H4 (cell line): ENCODE data around the gene AKR1C1. TPM values are rescaled to one million over a fixed set of nuclear protein-coding genes. Genes with fewer than 3 reads are reported as not detected.
"Not testable (repeated sequence)": the region's sequence is repeated elsewhere in the genome, so short reads cannot be mapped to it uniquely, and the experiment has no call there.

ENCODE experiments used
- DNase-seq: peaks from one replicate; pipeline ENCODE4 v3.0.0-alpha.2; 2015; ENCODE audit warnings: low spot score
- total RNA-seq: library from RNA; depleted of rRNA; stranded (reverse); fragments of >200 nt; shearing (Covaris generic); gene quantifications from 2 replicates; pipeline ENCODE4 v1.2.3, GENCODE V29; 2014

AKR1C1 gene
- total RNA-seq, 1 experiment from 2014 or later = 248 TPM

GRCh38 chr10:4947635-4948596, 15.3 kb upstream of the AKR1C1 start:
- DNase-seq = peak; percentile 76

DNA sequence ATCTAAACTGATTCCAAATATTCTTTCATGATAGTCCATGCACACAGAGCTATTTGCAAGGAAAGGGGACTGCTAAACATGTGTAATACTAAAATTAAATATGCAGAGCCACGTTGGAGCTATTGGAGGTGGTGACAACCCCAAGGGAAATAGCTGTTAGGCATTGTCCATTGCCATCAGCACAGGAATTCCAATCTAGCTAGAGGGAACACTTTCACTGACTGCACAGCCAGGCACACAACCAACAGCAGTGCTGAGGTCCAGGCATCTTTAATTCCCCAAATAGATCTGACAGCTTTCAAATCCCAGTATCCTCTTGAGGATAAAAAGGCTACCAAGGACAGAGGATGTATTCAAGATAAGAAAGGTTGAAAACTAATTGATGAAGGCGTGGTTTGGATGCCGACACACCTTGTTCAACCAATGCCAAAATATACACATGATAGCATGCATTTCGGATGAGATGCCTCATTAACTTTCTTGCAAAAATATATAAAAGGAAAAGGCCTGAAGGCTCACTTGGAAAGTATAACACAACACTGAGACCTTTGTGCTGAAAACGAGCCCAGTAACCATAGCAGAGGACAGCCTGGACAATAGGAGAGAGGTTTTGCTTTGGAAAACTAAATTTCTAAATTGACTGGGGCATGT, 11.6 kb upstream of the AKR1C1 start:
- DNase-seq = not testable (repeated sequence)

- DNase-seq = no peak
Observed at GRCh38 chr10:4953405-4953804, 9.8 kb upstream of the AKR1C1 start.

DNA sequence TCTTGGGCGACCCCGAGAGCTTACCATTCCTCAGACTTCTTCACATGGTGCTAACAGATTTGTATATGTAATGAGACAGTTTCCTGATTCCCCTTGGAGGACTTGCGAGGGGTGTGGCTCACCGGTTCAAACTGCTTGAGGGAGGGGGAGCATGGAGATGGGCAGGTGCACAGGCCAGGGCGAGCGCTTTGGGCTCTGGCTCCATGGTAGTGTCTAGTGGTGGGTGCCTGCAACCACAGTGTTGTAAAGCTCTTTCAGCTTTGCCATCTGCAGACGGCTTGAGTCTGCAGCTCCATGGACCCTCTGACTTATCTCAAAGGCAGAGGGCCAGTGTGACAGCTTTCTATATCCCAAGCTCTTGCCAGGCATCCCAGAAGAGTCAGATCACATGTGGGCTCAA, 7.1 kb upstream of the AKR1C1 start:
- not testable (repeated sequence) for DNase-seq

GRCh38 chr10:4956955-4957645, 6.1 kb upstream of the AKR1C1 start:
- DNase-seq = not testable (repeated sequence)

GRCh38 chr10:4961558-4961957, 1.7 kb upstream of the AKR1C1 start:
- not testable (repeated sequence) for DNase-seq

- DNase-seq = not testable (repeated sequence)
Observed at GRCh38 chr10:4962308-4962707, 907 bp upstream of the AKR1C1 start.

DNA sequence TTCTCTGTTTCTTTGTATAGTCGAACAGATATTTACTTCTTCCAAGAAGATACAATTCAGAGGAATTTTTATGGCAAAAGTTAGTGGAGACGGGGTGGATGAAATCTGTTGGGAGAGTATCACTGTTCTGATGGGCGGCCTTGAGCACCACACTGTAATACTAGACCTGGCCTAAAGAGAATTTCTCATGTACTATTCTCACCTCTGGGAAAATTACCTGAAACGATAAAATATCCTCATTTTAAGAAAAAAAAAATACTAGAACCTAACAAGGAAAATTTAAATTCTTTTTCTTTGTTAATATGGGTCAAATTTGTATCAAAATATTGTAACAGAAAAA, 570 bp downstream of the AKR1C1 start:
- DNase-seq = not testable (repeated sequence)

DNA sequence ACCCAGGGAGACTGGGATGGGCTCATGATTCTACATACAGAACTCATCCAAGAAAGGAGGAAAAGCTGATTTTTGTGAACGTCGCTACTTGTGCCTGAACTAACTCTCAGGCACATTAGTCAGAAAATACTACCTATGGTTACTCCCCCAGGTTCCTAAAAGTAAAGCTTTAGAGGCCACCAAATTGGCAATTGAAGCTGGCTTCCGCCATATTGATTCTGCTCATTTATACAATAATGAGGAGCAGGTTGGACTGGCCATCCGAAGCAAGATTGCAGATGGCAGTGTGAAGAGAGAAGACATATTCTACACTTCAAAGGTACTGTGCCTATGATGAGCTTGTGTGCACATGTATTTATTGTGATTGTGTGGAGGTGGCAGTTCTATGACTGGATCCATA, 2.5 kb downstream of the AKR1C1 start:
- not testable (repeated sequence) for DNase-seq

GRCh38 chr10:4967189-4967588, 4.0 kb downstream of the AKR1C1 start:
- not testable (repeated sequence) for DNase-seq

GRCh38 chr10:4969289-4969688, 6.1 kb downstream of the AKR1C1 start:
- not testable (repeated sequence) for DNase-seq

DNA sequence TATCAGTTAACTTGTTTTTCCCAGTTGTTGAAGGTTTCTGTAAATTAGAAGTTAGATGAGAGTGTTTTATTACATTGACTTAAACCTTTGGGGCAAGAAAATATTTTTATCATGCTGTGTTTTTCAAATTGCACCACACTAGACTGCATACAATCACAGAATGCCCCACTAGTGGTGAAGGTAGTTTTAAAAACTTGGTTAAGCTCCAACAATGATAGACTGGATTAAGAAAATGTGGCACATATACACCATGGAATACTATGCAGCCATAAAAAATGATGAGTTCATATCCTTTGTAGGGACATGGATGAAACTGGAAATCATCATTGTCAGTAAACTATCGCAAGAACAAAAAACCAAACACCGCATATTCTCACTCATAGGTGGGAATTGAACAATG, 7.1 kb downstream of the AKR1C1 start:
- not testable (repeated sequence) for DNase-seq

DNA sequence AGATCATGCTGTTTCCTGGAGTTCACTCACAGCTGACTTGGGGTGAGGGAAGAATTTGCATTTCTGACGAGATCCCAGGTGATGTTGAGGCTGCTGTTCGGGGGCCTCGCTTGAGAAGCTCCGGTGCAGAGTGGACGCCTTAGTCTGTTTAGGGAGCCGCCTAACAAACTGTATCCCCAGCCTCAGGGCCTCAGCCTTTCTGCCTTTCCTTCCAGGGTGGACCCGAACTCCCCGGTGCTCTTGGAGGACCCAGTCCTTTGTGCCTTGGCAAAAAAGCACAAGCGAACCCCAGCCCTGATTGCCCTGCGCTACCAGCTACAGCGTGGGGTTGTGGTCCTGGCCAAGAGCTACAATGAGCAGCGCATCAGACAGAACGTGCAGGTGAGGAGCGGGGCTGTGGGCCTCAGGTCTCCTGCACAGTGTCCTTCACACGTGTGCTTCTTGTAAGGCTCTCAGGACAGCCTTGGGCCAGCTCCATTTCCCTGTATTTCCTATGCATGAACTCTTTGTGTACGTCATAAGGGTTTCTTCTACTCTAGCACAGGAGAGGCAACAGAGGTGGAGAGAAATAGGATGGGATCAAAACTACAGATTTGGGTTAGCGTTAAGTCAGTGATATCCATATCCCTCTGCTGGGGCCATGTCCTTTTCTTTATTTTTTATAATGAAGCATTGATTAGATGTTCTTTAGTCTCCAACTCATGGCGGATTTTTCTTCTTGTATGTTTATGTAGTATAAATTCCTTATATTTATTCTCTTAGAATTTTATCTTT, 9.3 kb downstream of the AKR1C1 start:
- not testable (repeated sequence) for DNase-seq

- not testable (repeated sequence) for DNase-seq
Observed at GRCh38 chr10:4973294-4973693, 10.1 kb downstream of the AKR1C1 start.

GRCh38 chr10:4974400-4974799, 11.2 kb downstream of the AKR1C1 start:
- not testable (repeated sequence) for DNase-seq

DNA sequence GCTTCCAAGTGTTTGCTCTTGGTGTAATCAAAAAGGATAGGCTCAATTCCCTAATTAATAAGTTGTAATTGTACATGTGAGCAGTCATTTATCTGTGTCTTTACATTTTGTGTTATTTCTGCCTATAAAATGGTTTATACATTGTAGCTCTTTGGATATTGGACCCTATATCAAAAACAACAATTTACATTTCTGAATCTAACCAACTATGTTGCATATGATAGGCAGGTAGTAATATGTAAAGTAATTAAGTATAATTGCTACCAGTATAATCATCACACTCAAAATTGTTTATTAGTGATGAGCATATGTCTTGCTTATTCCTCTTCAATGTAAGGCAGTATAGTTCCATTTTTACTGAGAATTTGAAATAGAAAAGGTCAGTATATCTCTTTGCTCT, 13.8 kb downstream of the AKR1C1 start:
- DNase-seq = no peak

DNA sequence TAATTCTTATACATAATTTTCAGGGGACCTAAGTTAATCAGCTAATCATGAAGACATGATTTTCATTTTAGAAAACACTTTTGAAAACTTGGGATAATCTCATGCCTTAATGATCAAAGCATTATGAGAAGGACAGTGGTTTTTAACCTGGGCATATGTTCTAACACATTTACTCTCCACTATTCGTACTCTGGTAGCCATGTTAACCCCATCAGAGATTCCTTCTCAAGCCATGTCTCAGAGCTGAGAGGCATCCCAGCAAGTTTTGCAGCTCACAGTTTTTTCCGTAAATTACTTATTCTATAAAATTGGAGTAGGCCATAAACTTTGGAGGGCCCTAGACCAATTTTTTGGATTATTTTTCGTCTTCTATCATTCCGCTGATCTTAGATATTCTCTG, 15.7 kb downstream of the AKR1C1 start:
- DNase-seq = no peak

GRCh38 chr10:4980793-4981192, 17.6 kb downstream of the AKR1C1 start:
- DNase-seq = no peak

GRCh38 chr10:4981722-4982471, 18.7 kb downstream of the AKR1C1 start:
- DNase-seq = peak; percentile 44

GRCh38 chr10:4982764-4983226, 19.6 kb downstream of the AKR1C1 start:
- no peak for DNase-seq
